HCT116 (cell line): Measurements from ENCODE around the gene CX3CR1. TPM values are rescaled to one million over a fixed set of nuclear protein-coding genes. Genes with fewer than 3 reads are reported as not detected.

Source experiments
- ATAC-seq: fragments of 200-7000 bp; cut with Tn5 transposase; 2 replicates; pipeline ENCODE4 v1.9.1; 2020; ENCODE audit warnings: mild to moderate bottlenecking, moderate library complexity
- BruUV-seq: library from RNA; stranded (reverse); fragments of 400-500 nt; replicated peaks from 2 replicates; lab custom pipeline; 2021; lab: Mats Ljungman, UMichigan
- CTCF ChIA-PET: fragments of 300-600 bp; sonication (Branson Sonifier 250); formaldehyde crosslinking; loops from one replicate; lab custom pipeline; 2021; ENCODE audit warnings: antibody characterized with exemption; lab: Charles Lee
- POLR2A ChIA-PET: fragments of 300-600, 350-600 bp; sonication (Branson Sonifier 250); formaldehyde crosslinking; loops from one replicate; lab custom pipeline; 2021; ENCODE audit warnings: antibody characterized with exemption; lab: Charles Lee
- RAD21 ChIA-PET, 2 experiments: fragments of 300-600 bp; sonication (Branson Sonifier 250); formaldehyde crosslinking; loops; one replicate each; lab custom pipeline; 2023; ENCODE audit warnings: low total read pairs in 2 of 2; ENCODE audit not compliant: uncharacterized antibody in 2 of 2, unreplicated experiment in 2 of 2, low non-redundant PET in 1 of 2; lab: Charles Lee
- DNase-seq: peaks from one replicate; pipeline ENCODE4 v3.0.0-alpha.2; 2010; ENCODE audit warnings: low read depth, low spot score
- H2AFZ ChIP-seq: fragments of 200-600 bp; shearing (Covaris generic), sonication (generic); 2 replicates; pipeline ENCODE4 v1.6.1; 2017; ENCODE audit warnings: low read depth, mixed run types, mixed read lengths, antibody characterized with exemption, low read length; ENCODE audit not compliant: poor library complexity, severe bottlenecking
- H3K27ac ChIP-seq: 2 replicates; pipeline ENCODE4 v1.5.1; 2012; ENCODE audit warnings: low read depth, low read length
- H3K27me3 ChIP-seq: fragments of 200-600 bp; sonication (generic); 2 replicates; pipeline ENCODE4 v1.6.1; 2016; ENCODE audit warnings: mixed run types, low read length, mixed read lengths; ENCODE audit not compliant: insufficient read depth
- H3K36me3 ChIP-seq, 2 experiments: fragments of 200-500 bp in 1 of 2; fragments of 200-600 bp in 1 of 2; sonication (Bioruptor generic) in 1 of 2; sonication (generic) in 1 of 2; 2 replicates each; pipeline versions ENCODE4 v1.5.1 to v1.6.1; 2014 to 2016; ENCODE audit warnings: low read length in 2 of 2, inconsistent platforms in 1 of 2, mixed read lengths in 1 of 2, mixed run types in 1 of 2; ENCODE audit not compliant: insufficient read depth in 2 of 2, control insufficient read depth in 1 of 2
- H3K4me1 ChIP-seq, 2 experiments: fragments of 200-600 bp in 1 of 2; sonication (generic) in 1 of 2; 2 replicates each; pipeline versions ENCODE4 v1.5.1 to v1.6.1; 2012 to 2017; ENCODE audit warnings: low read length in 2 of 2, inconsistent platforms in 1 of 2, mild to moderate bottlenecking in 1 of 2, mixed read lengths in 1 of 2, mixed run types in 1 of 2, moderate library complexity in 1 of 2; ENCODE audit not compliant: insufficient read depth in 2 of 2, control insufficient read depth in 1 of 2
- H3K4me2 ChIP-seq: fragments of 200-600 bp; sonication (generic); 2 replicates; pipeline ENCODE4 v1.6.1; 2017; ENCODE audit warnings: mixed run types, low read length, mixed read lengths
- H3K4me3 ChIP-seq, 2 experiments: fragments of 200-600 bp in 1 of 2; sonication (generic) in 1 of 2; replicated peaks in 1 of 2; 2 replicates each; pipeline ENCODE4 v1.5.1; 2011 to 2016; ENCODE audit warnings: low read length in 2 of 2, control low read depth in 1 of 2, low read depth in 1 of 2, mild to moderate bottlenecking in 1 of 2, mixed read lengths in 1 of 2, mixed run types in 1 of 2
- H3K79me2 ChIP-seq: fragments of 200-600 bp; sonication (generic); 2 replicates; pipeline ENCODE4 v1.6.1; 2017; ENCODE audit warnings: mild to moderate bottlenecking, mixed run types, low read length, moderate library complexity, mixed read lengths; ENCODE audit not compliant: insufficient read depth
- H3K9ac ChIP-seq: fragments of 200-600 bp; sonication (generic); 2 replicates; pipeline ENCODE4 v1.6.1; 2016; ENCODE audit warnings: low read length, mixed read lengths
- H3K9me2 ChIP-seq: fragments of 200-600 bp; sonication (generic), shearing (Covaris generic); 2 replicates; pipeline ENCODE4 v1.6.1; 2017; ENCODE audit warnings: mixed run types, mild to moderate bottlenecking, moderate library complexity; ENCODE audit not compliant: insufficient read depth
- H3K9me3 ChIP-seq, 2 experiments: fragments of 200-500 bp in 1 of 2; fragments of 200-600 bp in 1 of 2; sonication (Bioruptor generic) in 1 of 2; sonication (generic) in 1 of 2; 2 replicates each; pipeline ENCODE4 v1.6.1; 2014 to 2017; ENCODE audit warnings: low read length in 2 of 2, mixed read lengths in 2 of 2, inconsistent platforms in 1 of 2, low read depth in 1 of 2, mild to moderate bottlenecking in 1 of 2, mixed run types in 1 of 2, moderate library complexity in 1 of 2; ENCODE audit not compliant: control insufficient read depth in 1 of 2, insufficient read depth in 1 of 2
- H4K20me1 ChIP-seq: fragments of 200-600 bp; sonication (generic), shearing (Covaris generic); 2 replicates; pipeline ENCODE4 v1.6.1; 2017; ENCODE audit warnings: mixed run types, mild to moderate bottlenecking, moderate library complexity; ENCODE audit not compliant: insufficient read depth
- CEBPB ChIP-seq: IDR thresholded peaks from 2 replicates; pipeline ENCODE4 v1.6.1; 2012; ENCODE audit warnings: low read depth
- EZH2 ChIP-seq: fragments of 200-600 bp; sonication (generic); IDR thresholded peaks from 2 replicates; pipeline ENCODE4 v1.6.1; 2017; ENCODE audit warnings: antibody characterized with exemption, mixed run types
- EZH2phosphoT487 ChIP-seq: fragments of 200-600 bp; IDR thresholded peaks from 2 replicates; pipeline ENCODE4 v1.6.1; 2018; ENCODE audit warnings: antibody characterized with exemption, borderline replicate concordance
- FOSL1 ChIP-seq: IDR thresholded peaks from 2 replicates; pipeline ENCODE4 v1.6.1; 2012; ENCODE audit warnings: low read depth
- JUND ChIP-seq: IDR thresholded peaks from 2 replicates; pipeline ENCODE4 v1.6.1; 2012
- POLR2AphosphoS5 ChIP-seq: IDR thresholded peaks from 2 replicates; pipeline ENCODE4 v1.6.1; 2011; ENCODE audit warnings: mild to moderate bottlenecking, low read depth, low read length, moderate library complexity
- SP1 ChIP-seq: IDR thresholded peaks from 2 replicates; pipeline ENCODE4 v1.6.1; 2012; ENCODE audit warnings: low read depth
- TCF7L2 ChIP-seq: IDR thresholded peaks from 2 replicates; pipeline ENCODE4 v1.7.0; 2011; ENCODE audit warnings: borderline replicate concordance, inconsistent platforms; ENCODE audit not compliant: insufficient read depth, insufficient read length; ENCODE audit errors: extremely low read depth
- intact Hi-C: fragments of 100-400 bp; cut with micrococcal nuclease; formaldehyde crosslinking; loops from 2 replicates; pipeline ENCODE4 v1.10.0; 2022
- total RNA-seq: library from RNA; stranded (reverse); gene quantifications from one replicate; pipeline ENCODE4 v1.2.1, GENCODE V29; 2021; ENCODE audit not compliant: unreplicated experiment
- TF ChIP-seq, protein P1 (sequence below): IDR thresholded peaks from 2 replicates; pipeline ENCODE4 v1.6.1; 2012
- TF ChIP-seq, protein P2 (sequence below): IDR thresholded peaks from 2 replicates; pipeline ENCODE4 v1.6.1; 2012; ENCODE audit warnings: low read depth

CX3CR1 gene
- total RNA-seq, 1 experiment from 2014 or later = 0.10 TPM

DNA sequence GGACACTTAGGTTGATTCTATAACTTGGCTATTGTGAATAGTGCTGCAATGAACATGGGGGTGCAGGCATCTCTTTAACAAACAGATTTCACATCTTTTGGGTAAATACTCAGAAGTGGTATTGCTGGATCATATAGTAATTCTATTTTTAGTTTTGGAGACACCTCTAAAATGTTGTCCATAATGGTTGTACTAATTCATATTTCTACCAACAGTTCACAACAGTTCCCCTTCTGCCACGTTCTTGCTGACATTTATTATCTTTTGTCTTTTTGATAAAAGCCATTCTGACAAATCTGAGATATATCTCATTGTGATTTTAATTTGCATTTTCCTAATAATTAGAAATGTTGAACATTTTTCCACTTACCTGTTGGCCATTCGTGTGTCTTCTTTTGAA, 19.5 kb downstream of the CX3CR1 start:
- RAD21 ChIA-PET = no interaction called here
- TF ChIP-seq EZH2 = no peak
- TF ChIP-seq JUND = no peak
- TF ChIP-seq FOSL1 = no peak
- no peak for TF ChIP-seq CEBPB
- no peak for TF ChIP-seq EZH2phosphoT487
- TF ChIP-seq, protein P1, sequence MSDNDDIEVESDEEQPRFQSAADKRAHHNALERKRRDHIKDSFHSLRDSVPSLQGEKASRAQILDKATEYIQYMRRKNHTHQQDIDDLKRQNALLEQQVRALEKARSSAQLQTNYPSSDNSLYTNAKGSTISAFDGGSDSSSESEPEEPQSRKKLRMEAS = no peak
- TF ChIP-seq, protein P2, sequence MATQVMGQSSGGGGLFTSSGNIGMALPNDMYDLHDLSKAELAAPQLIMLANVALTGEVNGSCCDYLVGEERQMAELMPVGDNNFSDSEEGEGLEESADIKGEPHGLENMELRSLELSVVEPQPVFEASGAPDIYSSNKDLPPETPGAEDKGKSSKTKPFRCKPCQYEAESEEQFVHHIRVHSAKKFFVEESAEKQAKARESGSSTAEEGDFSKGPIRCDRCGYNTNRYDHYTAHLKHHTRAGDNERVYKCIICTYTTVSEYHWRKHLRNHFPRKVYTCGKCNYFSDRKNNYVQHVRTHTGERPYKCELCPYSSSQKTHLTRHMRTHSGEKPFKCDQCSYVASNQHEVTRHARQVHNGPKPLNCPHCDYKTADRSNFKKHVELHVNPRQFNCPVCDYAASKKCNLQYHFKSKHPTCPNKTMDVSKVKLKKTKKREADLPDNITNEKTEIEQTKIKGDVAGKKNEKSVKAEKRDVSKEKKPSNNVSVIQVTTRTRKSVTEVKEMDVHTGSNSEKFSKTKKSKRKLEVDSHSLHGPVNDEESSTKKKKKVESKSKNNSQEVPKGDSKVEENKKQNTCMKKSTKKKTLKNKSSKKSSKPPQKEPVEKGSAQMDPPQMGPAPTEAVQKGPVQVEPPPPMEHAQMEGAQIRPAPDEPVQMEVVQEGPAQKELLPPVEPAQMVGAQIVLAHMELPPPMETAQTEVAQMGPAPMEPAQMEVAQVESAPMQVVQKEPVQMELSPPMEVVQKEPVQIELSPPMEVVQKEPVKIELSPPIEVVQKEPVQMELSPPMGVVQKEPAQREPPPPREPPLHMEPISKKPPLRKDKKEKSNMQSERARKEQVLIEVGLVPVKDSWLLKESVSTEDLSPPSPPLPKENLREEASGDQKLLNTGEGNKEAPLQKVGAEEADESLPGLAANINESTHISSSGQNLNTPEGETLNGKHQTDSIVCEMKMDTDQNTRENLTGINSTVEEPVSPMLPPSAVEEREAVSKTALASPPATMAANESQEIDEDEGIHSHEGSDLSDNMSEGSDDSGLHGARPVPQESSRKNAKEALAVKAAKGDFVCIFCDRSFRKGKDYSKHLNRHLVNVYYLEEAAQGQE = no peak
- TF ChIP-seq POLR2AphosphoS5 = no peak
- TF ChIP-seq SP1 = no peak
- TF ChIP-seq TCF7L2 = no peak

More for the DNA sequence above, 19.5 kb downstream of the CX3CR1 start:
- ChIA-PET POLR2A (no interaction called here), CTCF (no interaction called here)
- DNase-seq = no peak
- Histone ChIP-seq H3K27ac (no peak overlapping the region), H3K4me1 (no peaks in the 10 kb centered on the region; a peak in 1 of 4 replicates), H3K9ac (no peak overlapping the region), H4K20me1 (no peaks in the 10 kb centered on the region), H3K4me3 (no peak overlapping the region), H3K27me3 (peaks cover 60% of the 10 kb centered on the region), H2AFZ (no peak overlapping the region), H3K36me3 (no peaks in the 10 kb centered on the region), H3K79me2 (no peaks in the 10 kb centered on the region), H3K9me3 (no peaks in the 10 kb centered on the region), H3K4me2 (no peak overlapping the region), H3K9me2 (no peaks in the 10 kb centered on the region)
- ATAC-seq = no peak
- no TSS peak for BruUV-seq
- intact Hi-C loops = no loop called here
